NOMO-1 (cell line): Measurements from ENCODE around the gene PEX5.
"Not testable (repeated sequence)": the region's sequence is repeated elsewhere in the genome, so short reads cannot be mapped to it uniquely, and the experiment has no call there.

Source experiments
- DNase-seq, 2 experiments: peaks; one replicate each; lab custom pipeline; 2025; ENCODE audit not compliant: unreplicated experiment in 2 of 2; lab: John Stamatoyannopoulos, UW

Gene PEX5

GRCh38 chr12:7209958-7210357 lies 20.5 kb downstream of the PEX5 start:
- no peak for DNase-seq

DNA sequence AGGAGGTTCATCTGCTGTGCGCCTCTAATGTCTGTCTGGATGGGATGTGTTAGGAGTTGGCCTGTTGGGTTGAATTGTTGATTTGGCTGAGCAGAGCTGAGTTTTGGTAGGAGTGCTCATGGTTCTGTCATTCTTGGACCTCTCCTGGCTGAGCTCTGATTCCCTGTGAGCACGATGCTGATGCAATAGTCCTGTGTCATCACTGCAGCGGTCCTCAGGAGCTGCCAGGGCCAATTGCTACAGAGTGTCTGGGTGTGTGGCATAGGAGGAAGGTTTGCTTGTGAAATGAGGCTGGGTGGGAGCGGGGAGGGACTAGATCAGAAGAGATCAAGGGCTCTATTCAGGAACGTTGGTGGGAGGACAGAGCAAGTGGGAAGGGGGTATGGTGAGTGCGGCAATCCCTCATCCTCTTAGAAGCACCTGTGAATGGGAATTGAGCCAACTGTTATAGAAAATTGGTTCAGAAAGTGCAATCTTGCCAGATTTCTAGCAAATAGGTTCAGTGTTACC lies 21.2 kb downstream of the PEX5 start:
- no peak for DNase-seq

DNA sequence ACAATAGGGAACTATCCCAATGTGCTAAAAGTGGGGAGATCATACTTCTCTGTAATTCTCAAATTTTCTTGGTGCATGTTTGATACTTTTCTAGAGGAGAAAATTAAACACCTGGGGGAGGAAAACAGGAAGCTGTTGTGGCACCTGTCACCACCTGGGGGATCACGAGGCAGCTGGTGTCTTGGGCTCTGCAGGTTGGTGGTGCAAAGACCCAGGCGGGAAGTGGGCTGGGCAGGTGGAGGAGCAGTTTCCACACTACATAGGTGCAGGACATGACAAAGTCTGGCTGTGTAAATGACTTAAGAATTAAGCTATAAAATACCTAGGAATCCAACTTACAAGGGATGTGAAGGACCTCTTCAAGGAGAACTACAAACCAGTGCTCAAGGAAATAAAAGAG lies 23.2 kb downstream of the PEX5 start:
- DNase-seq: no peak

GRCh38 chr12:7213745-7214144 lies 24.3 kb downstream of the PEX5 start:
- not testable (repeated sequence) for DNase-seq

- no peak for DNase-seq
Observed at GRCh38 chr12:7217475-7218069, 28.1 kb downstream of the PEX5 start.

- peak; percentile 22 to 62 for DNase-seq
Observed at GRCh38 chr12:7219599-7220243, 30.2 kb downstream of the PEX5 start.

GRCh38 chr12:7221486-7221885 lies 32.0 kb downstream of the PEX5 start:
- no peak for DNase-seq

- DNase-seq: no peak
Observed at GRCh38 chr12:7229741-7230140, 40.3 kb downstream of the PEX5 start.

GRCh38 chr12:7241404-7242005 lies 52.0 kb downstream of the PEX5 start:
- DNase-seq: no peak

DNA sequence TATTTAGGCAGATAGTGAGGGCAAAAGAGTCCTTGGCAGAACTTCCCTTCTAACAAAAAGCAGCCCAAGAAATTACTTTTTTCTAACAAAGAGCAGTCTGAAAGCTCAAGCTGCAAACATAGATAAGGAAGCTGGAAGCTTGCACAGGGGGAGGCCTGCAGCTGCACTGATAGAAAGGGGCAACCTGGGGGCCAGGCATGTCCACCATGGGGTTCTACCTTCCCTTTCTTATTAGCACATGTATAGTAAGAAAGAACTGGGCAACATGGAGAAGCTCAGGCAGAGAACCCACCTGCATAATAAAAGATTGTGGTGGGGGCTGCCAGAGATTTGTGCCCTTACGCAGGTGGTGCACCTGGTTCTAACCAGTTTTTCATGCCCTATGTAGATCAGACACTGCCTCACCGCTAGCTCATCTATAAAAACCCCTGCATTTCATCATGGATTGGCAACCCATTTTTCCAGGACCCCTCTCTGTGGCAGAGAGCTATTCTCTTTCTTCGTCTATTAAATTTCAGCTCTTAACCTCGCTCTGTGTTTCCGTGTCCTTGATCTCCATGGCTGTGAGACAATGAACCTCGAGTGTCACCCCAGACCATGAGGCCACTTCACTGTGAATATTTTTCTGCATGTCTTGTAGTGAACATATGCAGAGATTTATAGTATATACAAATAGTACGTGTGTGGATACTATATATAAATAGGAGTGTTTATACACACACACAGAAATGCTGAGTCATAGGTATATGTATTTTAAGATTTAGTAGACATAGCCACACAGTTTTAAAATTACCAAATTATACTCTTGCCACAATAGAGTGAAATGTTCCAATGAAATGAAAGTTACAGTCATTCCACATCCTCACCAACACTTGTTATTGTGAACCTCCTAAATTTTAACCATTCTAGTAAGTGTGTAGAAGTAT lies 53.0 kb downstream of the PEX5 start:
- no peak for DNase-seq

GRCh38 chr12:7251328-7251996 lies 62.0 kb downstream of the PEX5 start:
- not testable (repeated sequence) for DNase-seq

DNA sequence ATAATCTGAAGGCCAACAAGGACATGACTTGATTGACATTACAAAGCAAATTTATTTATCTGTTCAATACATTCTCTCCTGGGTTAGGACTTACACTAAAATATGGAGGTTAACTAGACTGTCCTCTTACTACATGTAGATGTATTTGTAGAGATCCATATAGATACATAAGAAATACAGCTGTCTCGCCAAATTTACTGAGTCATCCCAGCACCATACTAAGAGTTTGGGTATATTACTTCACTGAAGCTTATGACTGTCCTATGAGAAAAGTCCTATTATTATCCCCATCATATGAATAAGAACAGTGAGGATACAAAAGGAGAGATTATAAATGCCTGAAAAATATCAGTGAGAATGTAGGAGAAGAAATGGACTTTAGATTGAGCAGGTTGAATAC lies 69.6 kb downstream of the PEX5 start:
- no peak for DNase-seq
